ENCODE measurements around the gene LRRC63. TPM values are rescaled to one million over a fixed set of nuclear protein-coding genes. Genes with fewer than 3 reads are reported as not detected.

Gene LRRC63
- total and polyA plus RNA-seq, 2 of the 4 experiments (the other 2 are of a cell fraction) = not detected

DNA sequence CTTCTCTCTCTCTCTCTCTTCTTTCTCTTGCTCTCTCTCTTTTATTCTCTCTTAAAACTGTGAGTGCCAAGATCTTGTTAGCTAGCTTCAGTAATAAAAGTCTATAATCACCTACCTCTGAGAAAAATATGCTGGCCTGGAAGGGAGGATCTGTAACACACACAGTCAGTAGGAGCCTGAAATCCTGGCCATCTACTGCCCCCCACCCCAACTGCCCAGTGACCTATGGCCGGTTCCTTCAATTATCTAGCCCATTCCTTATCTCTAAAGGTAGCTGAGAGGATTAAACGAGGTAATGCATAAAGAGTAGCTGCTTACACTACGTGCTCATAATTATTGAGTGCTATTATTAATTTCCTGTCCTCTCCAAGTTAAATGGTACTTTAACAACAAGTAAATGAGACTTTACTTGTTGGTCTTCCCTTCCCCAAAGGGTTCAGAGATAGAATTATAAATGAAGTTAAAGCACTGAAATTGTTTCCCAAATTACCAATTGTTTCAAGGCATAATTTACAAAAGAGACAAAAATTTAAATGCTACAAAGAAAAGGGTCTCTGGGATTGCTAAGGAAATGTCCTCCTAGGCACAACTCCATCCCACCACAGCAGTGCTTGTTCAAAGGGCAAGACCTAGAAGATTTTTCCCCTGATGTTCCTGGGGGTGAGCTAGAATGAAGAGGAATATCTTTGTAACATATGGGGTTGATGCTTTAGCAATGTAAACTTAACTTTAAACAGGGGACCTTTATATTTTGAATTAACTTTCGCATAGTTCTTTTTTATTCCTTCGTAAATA, 31.6 kb upstream of the LRRC63 start:
- H4K8ac ChIP-seq (ENCODE audit: low read depth in 2 of 2, low read length in 2 of 2) = no peak overlapping the region
- TF ChIP-seq FOS (IDR thresholded peaks at IDR 0.05; ENCODE audit: low read depth, low read length) = no peak
- no peak for TF ChIP-seq RFX5 (IDR thresholded peaks at IDR 0.05; ENCODE audit: low read depth, low read length)
- TF ChIP-seq RAD21 (IDR thresholded peaks at IDR 0.05; ENCODE audit: low read length) = no peak
- TF ChIP-seq CEBPB (IDR thresholded peaks at IDR 0.05; ENCODE audit: low read depth, low read length) = no peak
- no peak for TF ChIP-seq SMC3 (IDR thresholded peaks at IDR 0.05; ENCODE audit: low read depth, low read length)
- TF ChIP-seq MXI1 (IDR thresholded peaks at IDR 0.05; ENCODE audit: borderline replicate concordance, low read depth, low read length) = no peak
- TF ChIP-seq, protein P1, sequence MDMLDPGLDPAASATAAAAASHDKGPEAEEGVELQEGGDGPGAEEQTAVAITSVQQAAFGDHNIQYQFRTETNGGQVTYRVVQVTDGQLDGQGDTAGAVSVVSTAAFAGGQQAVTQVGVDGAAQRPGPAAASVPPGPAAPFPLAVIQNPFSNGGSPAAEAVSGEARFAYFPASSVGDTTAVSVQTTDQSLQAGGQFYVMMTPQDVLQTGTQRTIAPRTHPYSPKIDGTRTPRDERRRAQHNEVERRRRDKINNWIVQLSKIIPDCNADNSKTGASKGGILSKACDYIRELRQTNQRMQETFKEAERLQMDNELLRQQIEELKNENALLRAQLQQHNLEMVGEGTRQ (IDR thresholded peaks at IDR 0.05; ENCODE audit: low read depth, low read length) = no peak
- no peak for TF ChIP-seq POLR2A (IDR thresholded peaks at IDR 0.05; ENCODE audit: low read depth, low read length)
- TF ChIP-seq BHLHE40 (IDR thresholded peaks at IDR 0.05; ENCODE audit: low read depth, low read length) = no peak
- H3K18ac ChIP-seq (ENCODE audit: low read depth, low read length) = no peak overlapping the region
- in situ Hi-C loops (cut with MboI; ENCODE audit: low sequenced_read_pairs) (no loop called here), dilution Hi-C loops (cut with HindIII; ENCODE audit: low sequenced_read_pairs, unreplicated experiment) (no loop called here), intact Hi-C loops (cut with micrococcal nuclease) (no loop called here)
- no peaks in the 10 kb centered on the region for H3K9me1 ChIP-seq (ENCODE audit: insufficient read depth, low read length)
- no peaks in the 10 kb centered on the region for H3K4me1 ChIP-seq (ENCODE audit: control insufficient read depth, insufficient read depth, low read length)
- WGBS, 2 experiments (ENCODE audit: extremely low coverage in 2 of 2, insufficient read length in 1 of 2) = no CpG with 5 or more reads among the region's 5 CpGs
- H4K91ac ChIP-seq (ENCODE audit: insufficient read depth, low read depth, low read length) = no peak overlapping the region
- no peak overlapping the region for H3K14ac ChIP-seq (replicated peaks; ENCODE audit: low read depth, low read length)
- H3K9me3 ChIP-seq (ENCODE audit: control insufficient read depth, insufficient read depth, low read length) = no peaks in the 10 kb centered on the region
- H2BK120ac ChIP-seq (ENCODE audit: low read depth, low read length) = no peak overlapping the region
- no peak overlapping the region for H2AFZ ChIP-seq (replicated peaks; ENCODE audit: low read length, poor library complexity)
- POLR2A ChIA-PET (ENCODE audit: unreplicated experiment) = no interaction called here
- H4K5ac ChIP-seq (ENCODE audit: low read depth, low read length) = no peak overlapping the region
- BruUV-seq (replicated peaks) = no TSS peak
- no peak overlapping the region for H3K4me3 ChIP-seq (ENCODE audit: insufficient read depth, low read depth, low read length)
- no peak overlapping the region for H2BK20ac ChIP-seq (ENCODE audit: low read depth, low read length)
- no peak overlapping the region for H3K27ac ChIP-seq (ENCODE audit: insufficient read depth, low read length)
- no peak overlapping the region for H2AK9ac ChIP-seq (replicated peaks; ENCODE audit: low read depth, low read length, poor library complexity)
- H3K4ac ChIP-seq (ENCODE audit: low read depth, low read length) = no peak overlapping the region
- H2BK5ac ChIP-seq (ENCODE audit: low read depth, low read length, poor library complexity, severe bottlenecking) = no peak overlapping the region
- H3K56ac ChIP-seq (ENCODE audit: extremely low read depth, insufficient read depth, low read length) = no peak overlapping the region
- no peak overlapping the region for H3K4me2 ChIP-seq (ENCODE audit: low read depth, low read length)
- H2BK15ac ChIP-seq (ENCODE audit: low read depth, low read length) = no peak overlapping the region
- H3K23ac ChIP-seq (ENCODE audit: low read depth, low read length) = no peak overlapping the region
- H3K9ac ChIP-seq (ENCODE audit: low read depth, low read length) = no peak overlapping the region
- DNase-seq (no peak), ATAC-seq (ENCODE audit: low read depth) (no peak)
- no peak overlapping the region for H2AK5ac ChIP-seq (ENCODE audit: low read depth, low read length)
- CTCF ChIA-PET = no interaction called here
- H3K27me3 ChIP-seq (ENCODE audit: control insufficient read depth, insufficient read depth, low read length) = peaks cover 2% of the 10 kb centered on the region; the same call in 1 of the 2 replicates
- H3K79me1 ChIP-seq (ENCODE audit: low read depth in 1 of 2, low read length in 2 of 2) = no peaks in the 10 kb centered on the region
- H3K36me3 ChIP-seq (ENCODE audit: control insufficient read depth, insufficient read depth, low read length) = no peaks in the 10 kb centered on the region
- H4K20me1 ChIP-seq (ENCODE audit: insufficient read depth, low read length) = no peaks in the 10 kb centered on the region
